Muscle of back (tissue), 11 donors: Measurements from ENCODE around the gene LCOR. TPM values are rescaled to one million over a fixed set of nuclear protein-coding genes. Genes with fewer than 3 reads are reported as not detected.

Experiments
- DNase-seq, 3 donors: peaks; one replicate each; pipeline versions ENCODE4 v3.0.0 to v3.0.0-alpha.2; 2013
- polyA plus RNA-seq, 10 donors: library from polyadenylated mRNA; unstranded; fragments of 120-200 nt; gene quantifications; one replicate each; pipeline ENCODE4 v1.2.1, GENCODE V29; 2013; ENCODE audit not compliant: insufficient read length in 10 of 10

The LCOR gene
- polyA plus RNA-seq, 10 donors, result 10.5 to 18.9 (median 14.8) TPM

DNA sequence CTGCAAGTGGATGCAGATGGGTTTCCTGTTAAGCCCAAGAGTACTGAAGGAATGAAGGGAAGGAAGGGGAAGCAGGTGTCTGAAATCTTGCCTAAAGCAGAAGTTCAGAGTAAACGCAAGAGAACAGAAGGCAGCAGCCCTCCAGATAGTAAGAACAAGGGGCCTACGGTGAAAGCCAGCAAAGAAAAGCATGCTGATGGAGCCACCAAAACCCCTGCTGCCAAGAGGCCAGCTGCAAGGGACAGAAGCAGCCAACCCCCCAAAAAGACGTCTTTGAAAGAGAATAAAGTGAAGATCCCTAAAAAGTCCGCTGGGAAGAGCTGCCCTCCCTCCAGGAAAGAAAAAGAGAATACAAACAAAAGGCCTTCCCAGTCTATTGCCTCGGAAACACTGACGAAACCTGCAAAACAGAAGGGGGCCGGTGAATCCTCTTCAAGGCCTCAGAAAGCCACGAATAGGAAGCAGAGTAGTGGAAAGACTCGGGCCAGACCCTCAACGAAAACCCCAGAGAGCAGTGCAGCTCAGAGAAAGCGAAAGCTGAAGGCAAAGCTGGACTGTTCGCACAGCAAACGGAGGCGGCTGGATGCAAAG lies 152.5 kb downstream of the LCOR start:
- peak; percentile 64 to 92 (median 79) for DNase-seq

- no peak for DNase-seq
Measured at GRCh38 chr10:96986200-96986856, 154.2 kb downstream of the LCOR start.

- no peak for DNase-seq
Measured at GRCh38 chr10:96987141-96987841, 155.2 kb downstream of the LCOR start.

DNA sequence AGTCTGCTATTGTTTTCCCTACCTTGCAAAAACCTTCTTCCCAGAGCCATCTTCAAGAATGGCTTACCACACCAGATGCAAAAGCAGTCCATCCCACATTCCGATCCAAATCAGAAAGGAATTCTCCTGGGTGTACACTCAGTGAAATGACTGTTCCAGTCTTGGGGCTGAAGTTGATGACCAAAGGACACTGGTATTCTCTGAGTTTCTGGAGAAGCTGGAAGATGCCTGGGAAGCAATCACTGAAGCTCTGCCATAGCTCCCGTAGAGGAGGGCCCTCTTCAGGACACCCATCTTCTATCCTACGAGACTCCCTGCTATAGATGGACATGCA lies 155.7 kb downstream of the LCOR start:
- DNase-seq, result no peak

DNA sequence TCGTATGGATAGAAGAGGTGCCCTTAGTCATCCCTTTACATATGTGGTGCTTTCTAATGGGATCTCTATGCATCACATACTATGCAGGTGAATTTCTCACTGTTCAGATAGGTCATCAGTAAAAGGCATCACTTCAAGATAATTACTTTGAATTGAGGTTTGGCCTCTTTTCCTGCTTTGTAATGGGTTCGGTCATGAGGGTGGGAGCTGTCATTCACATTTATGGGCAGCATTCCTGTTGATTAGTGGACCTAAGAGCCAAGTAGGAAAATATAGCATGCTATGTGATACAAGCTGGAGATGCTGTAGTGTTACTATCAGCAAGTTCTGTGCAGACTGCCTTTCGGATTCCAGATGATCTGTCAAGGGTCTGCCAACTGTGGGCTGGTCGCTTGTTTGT lies 156.3 kb downstream of the LCOR start:
- no peak for DNase-seq

DNA sequence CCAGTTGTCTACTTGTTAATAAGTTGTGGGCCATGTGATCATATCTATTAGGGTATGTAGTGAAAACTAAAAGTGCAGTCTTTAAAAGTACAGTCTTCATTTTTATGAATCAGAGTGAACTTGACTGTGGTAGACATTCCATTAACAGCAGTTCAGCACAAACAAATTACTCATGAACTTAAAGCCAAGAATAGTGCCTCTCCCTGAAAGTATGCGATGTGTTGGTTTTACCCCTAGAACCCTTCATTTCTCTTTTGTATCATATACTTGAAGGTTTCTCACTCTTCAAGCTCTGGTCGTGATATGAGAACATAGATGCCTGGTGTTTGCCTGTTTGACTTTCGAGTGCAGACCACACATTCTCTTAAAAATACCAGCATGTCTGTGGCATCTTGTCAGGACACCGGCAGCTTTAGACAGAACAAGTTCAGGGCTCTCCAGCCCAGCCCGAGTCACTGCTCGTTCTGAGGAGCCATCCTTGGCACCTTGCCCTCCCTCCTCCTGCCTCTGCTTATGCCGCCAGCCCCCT lies 159.3 kb downstream of the LCOR start:
- no peak for DNase-seq

DNA sequence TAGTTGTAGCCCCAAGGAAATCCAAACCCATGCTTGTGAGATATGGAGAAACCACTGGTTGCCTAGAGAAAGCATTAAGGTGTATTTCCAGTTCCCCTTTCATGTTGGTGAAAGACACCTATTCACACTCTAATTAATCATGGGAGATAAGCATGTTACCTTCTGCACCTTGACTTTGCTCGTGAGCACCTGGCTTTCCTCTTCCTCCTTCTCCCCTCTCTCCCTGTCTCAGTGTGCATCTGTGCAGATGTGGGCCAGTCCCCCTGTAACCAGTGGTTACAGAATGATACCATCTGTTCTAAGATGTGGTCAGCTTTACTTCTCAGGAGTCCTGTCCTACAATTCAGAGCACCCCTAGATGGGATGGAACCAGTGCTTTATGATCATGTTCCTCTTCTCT lies 160.6 kb downstream of the LCOR start:
- DNase-seq, result no peak

DNA sequence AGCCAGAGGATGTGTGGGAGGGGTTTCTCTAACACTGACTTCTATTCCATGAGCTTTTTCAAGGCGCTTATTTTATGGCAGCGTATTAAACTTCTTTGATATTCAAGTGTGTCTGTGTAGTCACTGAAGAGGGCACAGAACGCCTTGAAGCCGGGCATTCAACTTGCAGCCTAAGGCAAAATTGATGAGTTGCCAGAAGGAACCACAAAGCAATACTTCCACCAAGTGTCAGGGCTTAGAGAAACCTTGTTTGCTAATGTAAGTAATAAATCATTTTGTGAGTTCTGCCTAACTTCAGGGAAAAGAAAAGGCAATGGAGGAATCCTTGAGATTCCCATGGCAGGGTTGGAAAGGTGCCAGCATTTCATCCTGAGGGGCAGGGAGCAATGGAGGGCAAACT lies 163.8 kb downstream of the LCOR start:
- no peak for DNase-seq

DNA sequence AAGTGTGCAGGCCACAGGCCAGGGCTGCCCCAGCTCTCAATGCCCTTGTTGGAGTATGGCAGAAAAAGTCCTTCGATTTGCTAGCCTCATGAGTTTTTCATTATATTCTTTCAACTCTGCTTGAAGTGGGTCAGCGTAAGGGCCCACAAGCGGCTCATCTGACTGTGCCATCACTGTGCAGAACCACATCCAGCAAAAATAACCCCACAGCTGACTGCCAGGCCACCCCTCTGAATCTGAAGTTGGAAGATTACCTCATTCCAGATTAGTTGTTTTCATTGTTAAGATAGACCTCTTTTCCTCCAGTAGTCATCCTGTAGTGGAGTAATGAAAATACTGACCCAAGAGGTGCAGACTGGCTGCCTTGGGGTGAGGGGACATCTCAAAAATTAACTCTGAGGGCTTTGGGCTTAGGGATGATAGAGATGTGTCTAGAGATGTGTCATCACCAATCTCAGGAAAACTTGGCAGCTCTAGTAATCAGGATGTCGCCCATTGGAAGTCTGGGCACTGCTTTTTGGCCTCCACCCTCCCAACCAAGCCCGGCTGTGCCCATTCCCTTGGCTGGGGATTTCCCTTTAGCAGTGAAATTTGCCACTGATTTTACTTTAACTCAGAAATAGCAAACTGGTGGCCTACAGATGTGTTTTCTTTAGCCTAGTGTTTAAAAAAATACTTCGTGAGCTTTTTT lies 164.3 kb downstream of the LCOR start:
- DNase-seq, result no peak

- no peak for DNase-seq
Measured at GRCh38 chr10:96998329-96998888, 166.3 kb downstream of the LCOR start.

- DNase-seq, result no peak
Measured at GRCh38 chr10:96999337-96999736, 167.2 kb downstream of the LCOR start.

DNA sequence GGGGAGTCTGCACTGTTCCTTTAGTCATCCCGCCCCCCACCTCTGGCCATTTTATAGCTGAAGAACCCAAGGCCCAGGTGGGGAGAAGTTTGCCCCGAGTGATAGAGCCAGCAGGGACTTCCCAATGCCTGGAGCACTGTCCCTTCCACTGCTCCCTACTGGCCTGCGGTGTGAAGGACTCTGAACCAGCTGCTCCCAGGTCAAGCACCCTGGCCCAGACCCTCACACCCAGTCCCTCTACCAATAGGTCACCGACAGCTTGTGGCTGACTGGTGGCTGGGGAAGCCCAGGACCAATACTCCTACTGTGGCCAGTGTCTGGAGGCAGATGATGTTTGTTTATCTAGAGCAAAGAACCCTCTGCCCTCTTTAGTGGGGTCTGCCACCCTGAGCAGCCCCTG lies 167.9 kb downstream of the LCOR start:
- no peak for DNase-seq

DNA sequence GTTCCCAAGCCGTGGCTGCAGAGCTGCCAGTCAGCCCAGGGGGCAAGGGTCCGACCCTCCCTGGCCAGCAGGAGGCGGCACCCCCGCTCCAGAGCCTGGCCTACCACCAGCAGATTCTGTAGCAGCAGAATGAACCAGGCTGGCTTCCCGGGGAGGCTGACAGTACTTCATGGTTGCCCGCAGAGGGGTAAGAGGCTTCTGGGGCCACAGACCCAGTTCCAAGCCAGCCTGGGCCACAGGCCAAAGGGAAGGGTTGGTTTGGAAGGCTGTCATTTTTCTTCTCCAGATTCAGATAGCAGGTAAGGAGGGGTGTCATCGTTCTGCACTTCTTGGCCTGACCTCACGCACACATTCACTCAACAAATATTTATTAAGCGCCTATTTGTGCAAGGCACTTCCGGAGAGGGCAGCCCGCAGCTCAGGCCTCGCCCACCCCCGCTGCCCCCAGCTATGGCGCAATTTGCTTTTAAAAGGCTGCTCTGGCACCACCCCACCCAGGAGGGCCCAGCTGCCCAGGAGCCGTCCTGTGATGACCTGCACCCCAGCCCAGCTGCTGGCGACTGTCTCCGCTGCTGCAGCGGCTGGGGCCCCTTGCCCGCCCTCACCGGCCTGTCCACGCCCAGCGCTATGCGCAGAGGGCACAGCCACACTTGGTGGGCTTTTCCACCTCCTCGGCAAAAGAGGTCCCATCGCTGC lies 168.5 kb downstream of the LCOR start:
- DNase-seq, result no peak

DNA sequence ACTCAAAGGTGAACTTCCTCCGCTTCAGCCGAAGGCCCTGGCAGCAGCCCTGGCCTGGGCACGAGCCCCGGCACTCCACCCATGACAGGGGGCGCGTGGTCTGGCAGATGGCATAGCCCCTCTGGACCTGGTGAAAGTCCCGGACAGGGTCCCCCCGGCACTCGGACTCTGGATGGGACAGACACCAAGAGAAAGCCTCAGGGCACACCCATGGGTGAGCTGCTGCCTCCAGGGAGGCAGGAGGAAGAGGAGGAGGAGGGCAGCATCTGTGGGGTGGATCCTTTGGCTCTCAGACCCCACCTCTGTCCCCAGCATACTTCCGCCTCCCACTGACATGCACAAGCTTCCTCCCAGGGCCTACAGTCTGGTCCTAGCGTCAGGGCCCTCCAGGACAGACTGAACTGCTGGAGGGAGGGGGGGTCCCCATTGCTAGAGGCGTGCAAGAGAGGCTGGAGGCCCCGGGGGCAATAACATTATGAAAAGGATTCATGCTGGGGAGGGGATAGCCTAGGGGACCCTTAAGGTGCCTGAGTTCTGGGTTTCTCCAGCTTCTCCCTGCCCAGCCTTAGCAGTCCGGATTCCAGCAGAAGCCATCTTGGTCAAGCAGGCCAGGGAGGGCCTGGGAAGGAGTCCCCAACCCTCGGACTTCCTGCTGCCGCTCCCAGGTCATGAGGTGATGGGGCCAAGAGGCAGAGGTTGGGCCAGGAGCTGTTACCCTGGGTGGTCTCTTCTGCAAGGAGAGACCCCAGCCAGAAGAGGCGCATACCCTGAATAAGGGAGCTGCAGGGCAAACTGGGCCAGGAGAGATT lies 169.3 kb downstream of the LCOR start:
- DNase-seq, result no peak

- DNase-seq, result no peak
Measured at GRCh38 chr10:97002670-97003069, 170.6 kb downstream of the LCOR start.

DNA sequence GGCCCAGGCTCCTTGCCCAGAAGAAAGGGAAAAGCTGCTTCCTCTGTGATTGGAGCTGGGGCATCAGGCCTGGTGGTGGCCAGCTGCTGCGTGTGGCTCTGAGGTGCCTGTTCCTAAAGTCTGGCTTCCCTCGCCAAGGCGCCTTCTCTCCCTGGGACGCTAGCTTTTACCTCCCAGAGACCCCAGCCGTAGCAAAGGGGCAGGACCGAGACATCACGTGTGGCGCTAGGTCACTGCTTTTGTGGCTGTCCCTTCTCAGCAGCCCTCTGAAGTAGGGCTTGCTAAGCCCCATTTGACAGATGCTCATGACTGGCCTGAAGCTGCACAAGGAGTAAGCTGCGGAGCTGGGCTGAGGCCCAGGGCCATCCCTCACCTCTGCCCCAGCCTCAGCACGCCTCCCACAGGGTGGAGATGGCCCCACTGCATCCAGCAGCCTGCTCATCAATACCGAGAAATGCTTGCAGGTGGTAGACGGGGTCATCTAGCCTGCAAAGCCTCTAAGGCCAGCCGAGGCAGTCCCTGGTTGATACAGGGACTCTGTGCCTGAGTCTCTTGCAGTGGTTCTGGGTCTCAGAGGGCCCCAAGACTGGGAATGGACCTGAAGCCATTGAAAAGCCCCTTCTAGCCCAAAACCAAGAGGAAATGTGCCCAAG lies 171.2 kb downstream of the LCOR start:
- no peak for DNase-seq

DNA sequence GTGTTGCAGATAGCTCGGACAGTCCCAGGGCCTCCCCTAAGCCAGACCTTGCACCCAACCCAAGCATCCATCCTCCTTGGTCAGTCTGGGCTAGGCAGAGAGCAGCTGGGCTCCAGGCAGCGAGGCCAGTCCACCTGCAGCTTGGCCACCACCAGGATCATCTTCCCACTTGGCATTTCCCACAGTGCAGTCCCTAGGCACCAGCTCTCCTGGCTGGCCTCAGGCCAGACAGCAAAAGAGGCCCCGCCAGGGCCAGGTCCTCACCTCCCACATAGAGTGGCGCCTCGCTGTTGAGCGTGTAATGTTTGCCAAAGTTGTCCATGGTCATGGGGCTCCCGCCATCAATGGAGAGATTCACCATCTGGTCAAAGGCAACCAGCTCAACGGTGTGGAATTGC lies 171.7 kb downstream of the LCOR start:
- DNase-seq, result no peak

DNA sequence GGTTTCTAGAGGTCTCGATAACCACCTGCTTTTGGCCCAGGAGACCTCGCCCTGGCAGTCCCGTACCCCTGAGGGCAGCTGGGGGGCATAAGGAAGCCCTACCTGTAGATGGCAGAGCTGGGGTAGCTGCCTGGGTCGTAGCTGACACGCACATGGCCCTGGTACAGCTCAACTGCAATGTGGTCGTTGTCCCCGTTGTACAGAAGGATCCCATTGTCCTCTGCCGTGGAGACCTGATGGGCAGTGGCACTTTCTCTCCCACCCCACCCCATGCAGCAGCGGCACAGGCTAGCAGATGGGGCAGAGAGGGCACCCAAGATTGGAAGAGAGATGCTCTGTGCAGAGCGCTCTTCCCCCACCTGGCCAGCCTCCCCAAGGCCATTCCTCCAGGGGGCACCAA lies 172.5 kb downstream of the LCOR start:
- no peak for DNase-seq

GRCh38 chr10:97005349-97005748 lies 173.3 kb downstream of the LCOR start:
- no peak for DNase-seq

GRCh38 chr10:97006364-97006763 lies 174.3 kb downstream of the LCOR start:
- no peak for DNase-seq
